ENCODE results near the gene SIAE. TPM values are rescaled to one million over a fixed set of nuclear protein-coding genes. Genes with fewer than 3 reads are reported as not detected.

The SIAE gene
- total and polyA plus RNA-seq, 2 donors from 2014 or later = 53.2 to 59.7 TPM

GRCh38 chr11:124602193-124602592 is 71.3 kb downstream of the SIAE start:
- Histone ChIP-seq H3K4me1 (ENCODE audit: control insufficient read depth in 2 of 3, insufficient read depth in 2 of 3, low read depth in 1 of 3, low read length in 3 of 3) (no peaks in the 10 kb centered on the region), H3K36me3 (ENCODE audit: control insufficient read depth in 2 of 3, insufficient read depth in 3 of 3, low read length in 3 of 3) (no peaks in the 10 kb centered on the region), H3K9me3 (ENCODE audit: control insufficient read depth in 2 of 3, insufficient read depth in 1 of 3, low read length in 3 of 3) (no peaks in the 10 kb centered on the region), H3K27me3 (ENCODE audit: control insufficient read depth, insufficient read depth, low read length) (no peaks in the 10 kb centered on the region), H3K4me3 (ENCODE audit: low read length in 3 of 3) (no peak overlapping the region), H3K9ac (ENCODE audit: low read length in 3 of 3) (no peak overlapping the region), H3K27ac (ENCODE audit: low read depth in 2 of 2, low read length in 2 of 2) (no peak overlapping the region)
- intact Hi-C loops (cut with DNase I) = no loop called here
- TF ChIP-seq CTCF (IDR thresholded peaks at IDR 0.05; ENCODE audit: borderline replicate concordance, extremely low read depth, insufficient read depth) = no peak
- no peak for DNase-seq
- no peak for FAIRE-seq

GRCh38 chr11:124600621-124601320 is 72.8 kb downstream of the SIAE start:
- FAIRE-seq = no peak
- Histone ChIP-seq H3K27ac (ENCODE audit: low read depth in 2 of 2, low read length in 2 of 2) (no peak overlapping the region), H3K4me3 (ENCODE audit: low read length in 3 of 3) (no peak overlapping the region), H3K9me3 (ENCODE audit: control insufficient read depth in 2 of 3, insufficient read depth in 1 of 3, low read length in 3 of 3) (no peaks in the 10 kb centered on the region), H3K4me1 (ENCODE audit: control insufficient read depth in 2 of 3, insufficient read depth in 2 of 3, low read depth in 1 of 3, low read length in 3 of 3) (no peaks in the 10 kb centered on the region), H3K27me3 (ENCODE audit: control insufficient read depth, insufficient read depth, low read length) (no peaks in the 10 kb centered on the region), H3K36me3 (ENCODE audit: control insufficient read depth in 2 of 3, insufficient read depth in 3 of 3, low read length in 3 of 3) (no peaks in the 10 kb centered on the region), H3K9ac (ENCODE audit: low read length in 3 of 3) (no peak overlapping the region)
- no peak for DNase-seq
- intact Hi-C loops (cut with DNase I) = no loop called here
- no peak for TF ChIP-seq CTCF (IDR thresholded peaks at IDR 0.05; ENCODE audit: borderline replicate concordance, extremely low read depth, insufficient read depth)

- TF ChIP-seq CTCF (IDR thresholded peaks at IDR 0.05; ENCODE audit: borderline replicate concordance, extremely low read depth, insufficient read depth) = no peak
- intact Hi-C loops (cut with DNase I) = no loop called here
- no peaks in the 10 kb centered on the region for H3K36me3 ChIP-seq (ENCODE audit: control insufficient read depth in 2 of 3, insufficient read depth in 3 of 3, low read length in 3 of 3)
- H3K27ac ChIP-seq (ENCODE audit: low read depth in 2 of 2, low read length in 2 of 2) = no peak overlapping the region
- no peak overlapping the region for H3K4me3 ChIP-seq (ENCODE audit: low read length in 3 of 3)
- no peak overlapping the region for H3K9ac ChIP-seq (ENCODE audit: low read length in 3 of 3)
- H3K27me3 ChIP-seq (ENCODE audit: control insufficient read depth, insufficient read depth, low read length) = no peaks in the 10 kb centered on the region
- no peaks in the 10 kb centered on the region for H3K9me3 ChIP-seq (ENCODE audit: control insufficient read depth in 2 of 3, insufficient read depth in 1 of 3, low read length in 3 of 3)
- H3K4me1 ChIP-seq (ENCODE audit: control insufficient read depth in 2 of 3, insufficient read depth in 2 of 3, low read depth in 1 of 3, low read length in 3 of 3) = no peaks in the 10 kb centered on the region
- DNase-seq = no peak
- FAIRE-seq = no peak
Measured at GRCh38 chr11:124597626-124598025, 75.9 kb downstream of the SIAE start.

GRCh38 chr11:124595302-124595701 is 78.2 kb downstream of the SIAE start:
- TF ChIP-seq CTCF (IDR thresholded peaks at IDR 0.05; ENCODE audit: borderline replicate concordance, extremely low read depth, insufficient read depth) = no peak
- H3K4me3 ChIP-seq (ENCODE audit: low read length in 3 of 3) = no peak overlapping the region
- FAIRE-seq = no peak

More at GRCh38 chr11:124595302-124595701, 78.2 kb downstream of the SIAE start:
- Histone ChIP-seq H3K27me3 (ENCODE audit: control insufficient read depth, insufficient read depth, low read length) (no peaks in the 10 kb centered on the region), H3K27ac (ENCODE audit: low read depth in 2 of 2, low read length in 2 of 2) (no peak overlapping the region), H3K4me1 (ENCODE audit: control insufficient read depth in 2 of 3, insufficient read depth in 2 of 3, low read depth in 1 of 3, low read length in 3 of 3) (no peaks in the 10 kb centered on the region), H3K9me3 (ENCODE audit: control insufficient read depth in 2 of 3, insufficient read depth in 1 of 3, low read length in 3 of 3) (no peaks in the 10 kb centered on the region), H3K9ac (ENCODE audit: low read length in 3 of 3) (no peak overlapping the region), H3K36me3 (ENCODE audit: control insufficient read depth in 2 of 3, insufficient read depth in 3 of 3, low read length in 3 of 3) (no peaks in the 10 kb centered on the region)
- DNase-seq = no peak
- intact Hi-C loops (cut with DNase I) = no loop called here
